ENCODE measurements around the gene MYDGF. TPM values are rescaled to one million over a fixed set of nuclear protein-coding genes. Genes with fewer than 3 reads are reported as not detected.
"Not testable (repeated sequence)": the region's sequence is repeated elsewhere in the genome, so short reads cannot be mapped to it uniquely, and the experiment has no call there.

The MYDGF gene
- 10 to 100 TPM; 51.9 to 78.8 TPM for total RNA-seq

DNA sequence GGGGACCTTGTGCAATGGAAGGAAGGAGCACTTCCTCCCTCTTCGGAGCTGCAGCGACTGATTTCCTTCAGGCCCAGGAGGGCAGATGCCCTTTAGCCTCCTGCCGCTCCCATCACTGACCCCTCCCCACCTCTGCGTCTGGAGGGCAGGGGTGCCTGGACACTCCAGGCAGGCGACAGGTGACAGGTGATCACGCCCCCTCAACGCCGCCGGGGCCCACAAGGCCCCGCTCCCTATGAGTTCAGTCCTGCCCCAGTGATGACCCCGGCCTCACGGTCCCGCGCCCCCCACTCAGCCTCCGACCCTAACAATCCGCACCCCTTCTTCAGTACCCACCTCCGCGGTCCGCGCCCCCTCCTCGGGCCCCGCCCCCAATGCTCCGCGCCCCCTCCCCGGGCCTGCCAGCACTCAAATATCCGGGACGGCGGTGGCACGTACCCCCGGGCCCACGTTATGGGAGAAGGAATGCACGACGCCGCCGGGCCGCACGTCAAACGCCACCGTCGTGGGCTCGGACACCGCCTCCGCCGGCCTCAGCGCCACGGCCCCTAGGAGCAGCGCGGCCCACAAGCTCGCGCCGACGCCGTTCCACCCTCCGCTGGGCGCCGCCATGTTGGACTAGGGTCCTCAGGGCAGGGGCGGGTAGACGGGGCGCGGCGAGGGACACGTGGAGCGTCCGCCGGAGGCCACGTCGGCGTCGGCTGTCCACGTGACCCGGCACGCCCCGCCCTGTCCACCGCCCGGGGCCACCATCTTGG is at the start of gene MYDGF:
Gene MYDGF, minus strand, starts transcription at position 620 of the 758 bp plus-strand sequence. Its CDS starts 8 bp downstream, at position 612.
- H3K9me3 Mint-ChIP-seq, result no peaks in the 10 kb centered on the region
- H3K27ac Mint-ChIP-seq, result peak within 1 kb of the TSS; percentile 74
- peaks cover 19% of the 10 kb centered on the region for H3K4me1 Mint-ChIP-seq (ENCODE audit: low read depth)
- peak; percentile 99 for ATAC-seq (replicated peaks in 1 of 2)
- H3K27me3 Mint-ChIP-seq (ENCODE audit: low read depth), result no peaks in the 10 kb centered on the region
- peaks cover 2 to 4% of the 10 kb centered on the region in 2 donors for H3K36me3 Mint-ChIP-seq (ENCODE audit: insufficient read depth in 2 of 2)
- H3K4me3 Mint-ChIP-seq, result peak within 1 kb of the TSS; percentile 80 to 91
- peak; percentile 96 to 98 for DNase-seq

DNA sequence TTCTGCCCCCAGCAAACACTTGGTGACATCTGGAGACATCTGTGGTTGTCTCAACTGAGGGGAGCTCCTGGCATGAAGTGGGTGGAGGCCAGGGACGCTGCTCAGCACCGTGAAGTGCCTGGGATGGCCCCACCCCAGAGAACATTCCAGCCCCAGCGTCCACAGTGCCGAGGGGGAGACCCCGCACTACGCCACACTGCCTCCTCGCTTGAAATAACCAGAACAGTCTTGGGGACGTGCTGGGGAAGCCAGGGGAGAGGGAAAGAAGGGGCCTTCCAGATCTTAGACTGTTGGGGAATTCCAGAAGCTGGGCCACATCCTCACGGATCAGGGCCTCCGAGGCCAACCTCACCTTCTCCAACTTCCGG is 49.3 kb upstream of the MYDGF start:
- Mint-ChIP-seq H3K27me3 (ENCODE audit: low read depth) (no peaks in the 10 kb centered on the region), H3K27ac (no peak overlapping the region), H3K36me3 (ENCODE audit: insufficient read depth in 2 of 2) (peaks cover 10 to 11% of the 10 kb centered on the region in 2 donors), H3K4me3 (no peak overlapping the region), H3K9me3 (no peaks in the 10 kb centered on the region), H3K4me1 (ENCODE audit: low read depth) (peaks cover 32% of the 10 kb centered on the region)
- DNase-seq (no peak), ATAC-seq (replicated peaks in 1 of 2) (no peak)

DNA sequence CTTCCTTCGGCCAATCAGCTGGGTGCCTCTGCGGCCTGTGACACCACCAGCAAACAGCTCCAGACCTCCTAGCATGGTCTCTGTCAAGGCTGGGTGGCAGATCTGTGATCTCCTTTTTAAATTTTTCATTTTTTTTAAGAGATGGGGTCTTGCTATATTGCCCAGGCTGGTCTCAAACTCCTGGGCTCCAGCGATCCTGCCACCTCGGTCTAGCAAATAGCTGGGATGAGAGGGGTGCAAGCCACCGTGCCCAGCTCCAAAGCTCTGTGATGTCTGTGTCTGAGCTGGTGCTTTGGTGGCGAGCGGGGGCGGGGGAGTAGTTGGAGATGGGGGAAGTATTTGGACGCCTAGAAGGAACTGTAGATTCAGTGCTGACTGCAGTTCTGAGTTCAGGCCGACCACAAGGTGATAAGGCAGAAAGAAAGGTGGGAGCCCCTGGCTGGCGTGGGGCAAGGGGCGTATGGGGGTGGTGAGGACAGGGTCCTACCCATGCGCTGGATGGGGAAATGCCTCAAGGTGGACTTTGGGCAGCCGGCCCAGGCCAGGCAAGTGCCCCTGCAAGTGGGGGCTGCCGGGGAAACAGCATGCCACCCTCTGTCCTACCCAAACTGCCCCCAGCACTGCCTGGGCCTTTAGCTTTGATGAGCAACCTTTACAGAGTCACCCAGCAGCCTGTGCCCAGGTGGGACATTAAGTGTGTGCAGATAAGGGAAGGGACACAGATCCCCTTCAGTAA is 48.0 kb upstream of the MYDGF start:
- Mint-ChIP-seq H3K4me1 (ENCODE audit: low read depth) (peaks cover 25% of the 10 kb centered on the region), H3K4me3 (no peak overlapping the region), H3K27ac (no peak overlapping the region), H3K9me3 (no peaks in the 10 kb centered on the region), H3K36me3 (ENCODE audit: insufficient read depth in 2 of 2) (peaks cover 7 to 13% of the 10 kb centered on the region in 2 donors), H3K27me3 (ENCODE audit: low read depth) (no peaks in the 10 kb centered on the region)
- no peak for DNase-seq
- ATAC-seq (replicated peaks in 1 of 2), result no peak

DNA sequence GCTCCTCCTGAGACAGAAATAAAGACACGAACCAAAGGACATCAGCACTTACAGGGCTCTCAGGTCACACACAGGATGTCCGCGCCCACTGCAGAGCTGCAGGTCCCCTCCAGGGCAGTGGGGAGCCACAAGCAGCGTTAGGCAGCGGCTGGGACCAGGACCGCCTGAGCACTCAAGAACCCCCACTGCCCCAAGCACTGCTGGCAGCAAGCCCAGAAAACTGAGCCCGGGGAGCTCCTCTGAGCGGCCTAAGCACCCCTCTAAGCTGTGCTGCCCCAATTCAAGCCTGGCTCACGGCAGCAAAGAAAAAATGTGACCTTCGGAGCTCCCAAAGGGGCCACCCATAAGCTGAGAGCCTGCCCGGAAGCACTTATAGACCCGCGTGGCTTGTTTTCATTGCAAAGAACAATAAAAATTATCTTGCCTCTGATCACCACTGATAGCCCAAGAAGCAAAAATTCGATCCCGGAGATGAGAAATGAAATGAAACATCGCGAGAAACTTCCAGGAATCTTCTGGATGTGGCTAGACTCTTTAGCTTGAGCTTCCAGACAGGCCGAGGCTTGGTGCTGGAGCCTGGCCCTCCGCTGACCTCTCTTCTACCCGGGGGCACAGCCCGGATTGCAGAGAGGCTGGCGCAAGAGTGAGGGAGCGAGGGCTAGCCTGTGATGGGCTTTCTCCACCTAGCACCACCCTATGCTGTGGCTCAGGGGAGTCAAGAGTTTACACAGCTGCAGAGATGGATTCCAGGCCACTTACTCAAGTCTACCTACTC is 47.2 kb upstream of the MYDGF start:
- H3K27me3 Mint-ChIP-seq (ENCODE audit: low read depth), result no peaks in the 10 kb centered on the region
- H3K27ac Mint-ChIP-seq, result no peak overlapping the region
- peaks cover 3 to 9% of the 10 kb centered on the region in 2 donors for H3K36me3 Mint-ChIP-seq (ENCODE audit: insufficient read depth in 2 of 2)
- no peaks in the 10 kb centered on the region for H3K9me3 Mint-ChIP-seq
- peaks cover 18% of the 10 kb centered on the region for H3K4me1 Mint-ChIP-seq (ENCODE audit: low read depth)
- ATAC-seq (replicated peaks in 1 of 2) (no peak), DNase-seq (no peak)
- no peak overlapping the region for H3K4me3 Mint-ChIP-seq

DNA sequence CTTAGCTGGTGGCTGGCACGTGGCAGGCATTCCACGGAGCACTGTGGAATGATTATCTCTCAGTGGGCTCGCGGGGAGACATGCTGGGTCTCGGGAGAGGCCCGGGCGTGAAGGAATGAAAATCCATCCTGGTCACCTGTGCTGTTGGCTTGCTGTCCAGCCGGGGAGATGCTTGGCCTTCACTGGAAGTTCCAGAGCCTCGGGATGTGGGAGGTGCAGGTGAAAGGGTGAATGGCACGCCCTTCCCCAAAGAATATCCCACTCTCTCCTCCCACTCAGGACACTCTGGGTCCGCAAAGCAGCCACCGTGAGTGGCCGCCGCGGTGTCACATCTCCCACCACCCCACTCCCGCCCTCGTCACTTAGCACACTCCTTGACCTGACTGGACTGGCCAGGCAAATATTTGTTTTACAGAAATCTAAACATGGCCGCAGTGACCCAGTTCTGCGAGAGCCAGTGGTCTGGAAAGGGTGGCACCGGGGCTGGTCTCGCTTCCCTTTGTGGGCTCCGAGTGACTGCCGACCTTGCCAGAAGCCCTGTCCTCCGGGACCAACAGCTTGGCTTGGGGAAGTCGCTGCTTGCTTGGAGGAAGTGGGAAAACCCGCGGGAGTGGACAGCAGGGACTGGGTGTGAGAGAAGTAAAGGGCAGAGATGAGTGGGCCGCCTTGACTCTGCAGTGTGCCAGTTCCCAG is 45.5 kb upstream of the MYDGF start:
- ATAC-seq (replicated peaks in 1 of 2), result no peak
- Mint-ChIP-seq H3K27me3 (ENCODE audit: low read depth) (no peaks in the 10 kb centered on the region), H3K9me3 (no peaks in the 10 kb centered on the region), H3K4me1 (ENCODE audit: low read depth) (peaks cover 14% of the 10 kb centered on the region), H3K4me3 (no peak overlapping the region), H3K36me3 (ENCODE audit: insufficient read depth in 2 of 2) (peaks cover 2 to 9% of the 10 kb centered on the region in 2 donors), H3K27ac (no peak overlapping the region)
- no peak for DNase-seq

DNA sequence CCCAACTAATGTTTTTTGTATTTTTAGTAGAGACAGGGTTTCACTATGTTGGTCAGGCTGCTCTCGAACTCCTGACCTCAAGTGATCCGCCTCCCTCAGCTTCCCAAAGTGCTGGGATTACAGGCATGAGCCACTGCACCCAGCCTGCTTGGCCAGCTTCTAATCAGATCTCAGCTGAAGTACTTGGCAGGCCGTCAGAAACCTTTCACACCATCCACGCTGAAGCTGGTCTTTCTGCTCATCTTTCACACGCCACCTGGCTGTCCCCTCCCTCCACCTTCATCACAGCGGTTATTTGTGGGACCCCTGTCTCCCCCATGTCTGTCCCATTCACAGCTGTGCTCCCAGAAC is 45.0 kb upstream of the MYDGF start:
- ATAC-seq (replicated peaks in 1 of 2); H3K27me3 Mint-ChIP-seq (ENCODE audit: low read depth); H3K4me1 Mint-ChIP-seq (ENCODE audit: low read depth); DNase-seq; H3K9me3 Mint-ChIP-seq; H3K36me3 Mint-ChIP-seq (ENCODE audit: insufficient read depth in 2 of 2); H3K4me3 Mint-ChIP-seq; H3K27ac Mint-ChIP-seq: not testable (repeated sequence)

DNA sequence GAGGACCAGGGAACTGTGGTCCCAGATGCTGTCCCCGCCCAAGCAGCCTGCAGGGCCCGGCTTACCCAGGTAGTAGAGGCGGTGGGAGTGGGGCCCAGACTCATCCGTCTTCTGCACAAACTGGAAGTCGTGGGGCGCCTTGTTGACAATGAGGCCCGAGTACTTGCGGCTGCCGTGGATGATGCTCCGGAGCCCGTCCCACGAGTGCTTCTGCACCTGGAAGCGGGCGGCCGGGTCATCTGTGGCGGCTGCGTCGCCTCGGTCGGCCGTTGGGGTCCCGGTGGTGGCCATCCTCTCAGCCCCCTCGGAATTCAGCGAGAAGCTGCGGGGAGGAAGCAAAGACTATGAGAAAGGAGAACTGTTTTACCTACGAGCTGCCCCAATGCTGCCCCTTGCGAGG is 43.9 kb upstream of the MYDGF start:
- peaks cover 14% of the 10 kb centered on the region for H3K4me1 Mint-ChIP-seq (ENCODE audit: low read depth)
- peaks cover 3 to 9% of the 10 kb centered on the region in 2 donors for H3K36me3 Mint-ChIP-seq (ENCODE audit: insufficient read depth in 2 of 2)
- no peak overlapping the region for H3K27ac Mint-ChIP-seq
- DNase-seq (no peak), ATAC-seq (replicated peaks in 1 of 2) (no peak)
- H3K4me3 Mint-ChIP-seq, result no peak overlapping the region
- H3K9me3 Mint-ChIP-seq, result no peaks in the 10 kb centered on the region
- H3K27me3 Mint-ChIP-seq (ENCODE audit: low read depth), result no peaks in the 10 kb centered on the region

DNA sequence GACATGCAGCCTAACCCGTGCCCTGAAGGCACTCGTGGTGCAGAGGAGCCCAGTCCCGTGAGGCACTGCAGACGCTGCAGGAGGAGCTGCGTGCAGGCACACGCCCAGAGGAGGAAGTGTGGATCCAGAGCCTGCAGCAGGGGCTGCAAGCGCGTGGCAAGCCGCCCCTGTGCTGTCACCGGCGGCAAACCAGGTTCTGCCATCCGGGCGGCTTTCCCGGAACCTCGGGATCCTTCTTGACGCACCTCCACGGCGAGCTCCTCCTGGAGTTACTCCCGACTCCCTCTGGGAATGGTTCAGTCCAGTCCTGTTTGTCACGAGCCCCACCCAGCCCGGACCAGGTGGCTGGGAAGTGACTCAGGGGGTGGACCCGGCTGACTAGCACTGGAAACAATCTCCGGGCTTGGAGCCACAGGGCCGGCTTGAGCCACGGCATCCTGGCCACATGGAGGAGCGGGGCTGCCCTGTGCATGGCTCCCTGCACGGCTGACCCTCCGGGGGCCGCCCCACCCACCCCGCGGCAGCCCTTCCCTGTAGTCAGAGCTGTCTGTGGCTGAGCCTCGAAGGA is 43.3 kb upstream of the MYDGF start:
- no peak overlapping the region for H3K27ac Mint-ChIP-seq
- no peaks in the 10 kb centered on the region for H3K27me3 Mint-ChIP-seq (ENCODE audit: low read depth)
- H3K36me3 Mint-ChIP-seq (ENCODE audit: insufficient read depth in 2 of 2), result peaks cover 3 to 9% of the 10 kb centered on the region in 2 donors
- DNase-seq, result no peak
- ATAC-seq (replicated peaks in 1 of 2), result no peak
- peaks cover 15% of the 10 kb centered on the region for H3K4me1 Mint-ChIP-seq (ENCODE audit: low read depth)
- no peak overlapping the region for H3K4me3 Mint-ChIP-seq
- H3K9me3 Mint-ChIP-seq, result no peaks in the 10 kb centered on the region

DNA sequence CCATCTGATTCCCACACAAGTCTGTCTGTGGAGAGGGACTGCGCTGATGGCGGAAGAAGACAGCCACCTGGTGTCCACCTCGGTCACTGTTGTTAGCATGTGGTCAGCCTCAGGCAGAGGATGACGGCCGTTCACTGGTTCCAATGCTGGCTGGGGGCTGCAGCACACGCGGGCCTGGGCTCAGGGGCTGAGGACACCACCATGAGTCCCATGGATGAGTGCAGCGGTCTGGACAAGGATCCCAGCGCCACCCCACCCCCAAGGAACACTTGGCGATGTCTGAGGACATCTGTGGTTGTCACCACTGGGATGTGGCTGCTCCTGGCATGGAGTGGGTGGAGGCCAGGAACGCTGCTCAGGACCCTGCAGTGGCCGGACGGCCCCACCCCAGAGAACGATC is 42.6 kb upstream of the MYDGF start:
- ATAC-seq (replicated peaks in 1 of 2) (no peak), DNase-seq (no peak)
- Mint-ChIP-seq H3K9me3 (no peaks in the 10 kb centered on the region), H3K27me3 (ENCODE audit: low read depth) (no peaks in the 10 kb centered on the region), H3K4me3 (no peak overlapping the region), H3K27ac (no peak overlapping the region), H3K4me1 (ENCODE audit: low read depth) (peaks cover 15% of the 10 kb centered on the region), H3K36me3 (ENCODE audit: insufficient read depth in 2 of 2) (peaks cover 3 to 9% of the 10 kb centered on the region in 2 donors)

DNA sequence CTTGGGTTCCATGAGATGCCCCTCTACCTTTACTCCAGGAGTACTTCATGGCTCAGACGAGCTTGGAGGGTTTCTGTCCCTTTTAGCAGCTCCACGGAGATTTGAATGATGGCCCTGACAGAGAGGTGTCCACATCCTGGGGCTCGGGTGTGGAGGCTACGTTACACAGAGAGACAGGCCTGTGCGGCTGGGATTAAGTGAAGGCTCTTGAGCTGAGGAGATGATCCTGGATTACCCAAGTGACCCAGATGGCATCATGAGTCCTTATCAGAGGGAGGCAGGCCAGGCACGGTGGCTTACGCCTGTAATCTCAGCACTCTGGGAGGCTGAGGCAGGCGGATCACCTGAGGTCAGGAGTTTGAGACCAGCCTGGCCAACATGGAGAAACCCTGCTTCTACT is 41.1 kb upstream of the MYDGF start:
- Mint-ChIP-seq H3K4me3 (no peak overlapping the region), H3K9me3 (no peaks in the 10 kb centered on the region), H3K36me3 (ENCODE audit: insufficient read depth in 2 of 2) (peaks cover 3 to 9% of the 10 kb centered on the region in 2 donors), H3K27me3 (ENCODE audit: low read depth) (no peaks in the 10 kb centered on the region), H3K27ac (no peak overlapping the region), H3K4me1 (ENCODE audit: low read depth) (peaks cover 15% of the 10 kb centered on the region)
- no peak for DNase-seq
- ATAC-seq (replicated peaks in 1 of 2), result no peak

DNA sequence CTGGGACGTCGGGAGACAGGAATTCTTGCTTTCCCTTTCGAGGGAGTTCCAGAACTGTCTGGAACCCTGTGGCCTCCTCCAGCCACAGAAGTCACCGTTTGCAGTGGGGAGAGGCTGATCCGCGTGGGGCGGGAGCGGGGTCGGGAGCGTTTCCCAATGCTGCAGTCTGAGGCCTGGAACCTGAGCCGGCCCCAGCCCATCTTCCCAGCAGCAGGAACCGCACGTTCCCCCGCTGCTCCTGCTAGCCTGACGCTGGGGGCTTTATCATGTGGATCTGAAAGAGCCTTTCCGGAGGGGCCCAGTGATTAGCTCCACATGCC is 40.1 kb upstream of the MYDGF start:
- peaks cover 3 to 9% of the 10 kb centered on the region in 2 donors for H3K36me3 Mint-ChIP-seq (ENCODE audit: insufficient read depth in 2 of 2)
- H3K9me3 Mint-ChIP-seq, result no peaks in the 10 kb centered on the region
- ATAC-seq (replicated peaks in 1 of 2) (no peak), DNase-seq (no peak)
- H3K27me3 Mint-ChIP-seq (ENCODE audit: low read depth), result no peaks in the 10 kb centered on the region
- peaks cover 15% of the 10 kb centered on the region for H3K4me1 Mint-ChIP-seq (ENCODE audit: low read depth)
- H3K4me3 Mint-ChIP-seq, result no peak overlapping the region
- H3K27ac Mint-ChIP-seq, result no peak overlapping the region

DNA sequence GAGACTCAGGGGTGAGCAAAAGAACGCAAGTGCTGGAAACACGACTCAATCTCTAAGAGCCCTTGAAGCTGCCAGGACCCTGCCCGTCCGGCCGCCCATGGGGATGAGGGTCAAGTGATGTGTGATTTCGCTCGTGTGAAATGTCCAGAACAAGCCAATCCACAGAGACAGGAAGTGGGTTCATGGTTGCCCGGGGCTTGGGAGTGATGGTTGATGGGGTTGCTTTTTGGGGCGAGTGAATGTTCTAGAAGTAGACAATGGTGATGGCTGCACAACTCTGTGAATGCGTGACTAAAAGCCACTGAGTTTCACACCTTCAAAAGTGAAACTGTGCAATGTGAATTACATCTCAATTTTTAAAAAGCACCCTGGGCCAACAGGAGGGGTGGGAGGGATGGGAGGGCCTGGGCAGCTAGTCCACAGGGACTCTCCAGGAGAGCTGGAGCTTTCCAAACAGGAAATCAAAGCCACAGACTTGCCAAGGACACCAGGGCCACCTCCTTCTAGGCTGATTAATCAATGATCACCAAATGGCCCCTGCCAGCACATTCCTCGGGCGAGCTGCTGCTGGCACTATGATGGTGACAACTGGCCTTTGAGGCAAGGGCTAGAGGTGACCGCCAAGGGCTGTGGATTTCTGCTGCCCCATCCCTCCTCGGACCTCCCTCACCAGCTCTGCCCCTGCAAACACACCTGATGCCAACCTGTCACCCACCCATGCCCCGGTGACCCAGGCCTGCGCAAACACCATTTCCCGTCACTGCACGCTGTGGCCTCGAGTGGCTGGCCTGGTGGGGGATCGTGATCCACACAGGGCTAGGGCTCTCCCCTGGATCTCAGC is 39.5 kb upstream of the MYDGF start:
- Mint-ChIP-seq H3K4me3 (no peak overlapping the region), H3K9me3 (no peaks in the 10 kb centered on the region), H3K36me3 (ENCODE audit: insufficient read depth in 2 of 2) (peaks cover 2 to 8% of the 10 kb centered on the region in 2 donors), H3K4me1 (ENCODE audit: low read depth) (peaks cover 15% of the 10 kb centered on the region), H3K27me3 (ENCODE audit: low read depth) (no peaks in the 10 kb centered on the region), H3K27ac (peak overlapping the region; percentile 92)
- ATAC-seq (replicated peaks in 1 of 2) (peak in 1 of 2 donors; percentile 48), DNase-seq (no peak)
